ENCODE measurements around the gene ADCY7.
A peak's percentile ranks its signal among the peaks of the same experiment; 100 is the strongest.

The ADCY7 gene

DNA sequence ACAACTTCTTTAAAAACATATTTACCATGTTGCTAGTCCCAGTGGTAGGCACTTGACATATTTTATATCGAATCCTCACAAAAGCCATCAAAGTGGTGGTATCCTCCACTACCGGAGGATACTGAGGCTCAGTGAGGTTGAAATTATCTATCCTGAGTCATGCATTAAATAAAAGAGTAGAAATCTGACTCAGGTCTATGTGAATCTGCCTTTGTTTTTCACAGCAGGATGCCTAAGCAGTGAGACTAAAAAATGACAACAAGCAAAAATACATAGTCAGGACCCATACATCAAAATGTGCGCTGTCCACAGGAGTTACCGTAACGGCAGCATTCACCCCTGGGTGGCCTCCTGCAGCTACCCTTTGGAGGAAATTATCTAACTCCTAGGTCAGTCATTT is 84.8 kb downstream of the ADCY7 start:
- no peak for DNase-seq

DNA sequence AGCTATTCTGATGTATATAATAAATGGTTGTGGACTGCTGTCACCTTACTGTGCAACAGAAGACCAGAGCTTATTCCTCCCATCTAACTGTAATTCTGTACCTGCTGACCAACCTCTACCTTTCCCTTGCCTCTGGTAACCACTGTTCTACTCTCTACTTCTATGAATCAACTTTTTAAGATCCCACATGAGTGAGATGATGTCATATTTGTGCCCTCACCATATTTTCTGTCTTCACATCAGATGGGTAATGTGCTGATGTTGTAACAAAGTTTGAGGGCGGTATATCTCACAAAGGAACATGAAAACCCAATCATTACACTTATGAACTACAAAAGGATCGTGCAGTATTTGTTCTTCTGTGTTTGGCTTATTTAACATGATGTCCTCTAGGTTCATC is 85.6 kb downstream of the ADCY7 start:
- DNase-seq = no peak

DNA sequence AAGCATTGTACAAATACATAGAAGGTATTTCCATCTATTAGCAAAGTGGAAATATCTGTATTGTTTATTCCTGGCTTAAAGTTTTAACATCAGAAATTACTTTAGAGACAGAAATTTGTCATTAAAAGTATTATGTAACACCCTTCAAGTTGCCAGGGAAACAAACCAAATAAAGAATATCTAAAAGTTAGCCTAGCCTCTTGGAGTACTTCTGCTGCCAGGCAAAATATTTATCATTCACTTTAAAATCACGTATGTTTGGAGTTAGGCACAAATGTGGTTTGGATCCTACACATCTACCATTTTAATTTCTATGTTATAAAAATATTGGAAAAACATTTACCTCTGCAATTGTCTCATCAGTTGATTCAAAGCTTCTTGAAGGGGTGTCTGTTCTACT is 87.7 kb downstream of the ADCY7 start:
- DNase-seq = no peak

DNA sequence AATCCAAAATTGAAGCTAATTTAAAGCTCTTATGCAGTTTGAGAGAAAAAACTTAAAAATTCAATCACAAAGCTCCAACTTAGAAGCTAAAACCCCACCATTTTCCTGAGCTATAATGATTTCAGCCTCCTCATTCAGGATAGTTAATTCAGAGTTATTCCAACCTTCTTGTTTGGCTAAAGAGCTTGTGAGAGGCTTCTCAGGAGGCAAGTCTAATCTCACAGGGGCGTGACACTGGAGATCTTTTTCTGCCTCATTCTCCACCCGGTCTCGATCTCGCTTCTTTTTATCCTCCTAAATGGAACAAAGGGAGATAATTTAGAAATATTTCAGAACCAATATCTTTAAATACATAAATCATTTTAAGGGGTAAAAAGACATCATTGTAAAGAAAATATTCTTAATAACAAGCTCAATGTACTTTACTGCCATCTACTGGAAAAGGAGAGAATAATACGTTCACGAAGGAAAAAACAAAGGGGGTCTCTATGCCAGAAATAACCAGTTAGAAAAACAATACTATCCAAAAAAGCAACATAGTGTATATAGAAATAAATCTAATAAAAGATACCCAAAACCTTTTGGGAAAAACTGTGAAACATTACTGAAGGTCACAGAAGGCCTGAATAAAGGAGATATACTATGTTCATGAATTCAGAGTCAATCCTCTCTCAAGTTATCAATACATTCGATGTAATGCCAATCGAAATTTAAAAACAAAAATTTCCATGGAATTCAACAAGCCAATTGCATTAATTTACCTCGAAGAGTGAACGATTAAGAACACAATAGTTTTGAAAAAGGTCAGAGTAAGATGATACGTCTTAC is 88.5 kb downstream of the ADCY7 start:
- DNase-seq = peak; percentile 11

DNA sequence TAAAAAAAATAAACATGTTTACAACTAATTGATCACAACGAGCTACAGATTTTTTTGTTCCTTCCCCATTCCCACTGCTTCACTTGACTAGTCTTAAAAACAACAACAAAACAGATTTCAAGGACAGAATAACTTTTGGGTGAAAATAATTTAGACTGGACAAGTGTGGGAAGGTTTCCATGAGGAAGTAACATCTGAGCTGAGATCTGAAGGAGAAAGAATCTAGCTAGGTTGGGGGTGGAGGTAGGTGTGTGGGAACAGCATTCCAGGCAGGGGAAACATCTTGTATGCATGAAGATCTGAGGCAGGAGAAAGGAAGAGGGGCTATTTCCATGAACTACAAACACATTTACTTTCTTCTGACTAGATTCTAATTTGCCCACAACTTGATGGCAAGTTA is 93.3 kb downstream of the ADCY7 start:
- DNase-seq = no peak

DNA sequence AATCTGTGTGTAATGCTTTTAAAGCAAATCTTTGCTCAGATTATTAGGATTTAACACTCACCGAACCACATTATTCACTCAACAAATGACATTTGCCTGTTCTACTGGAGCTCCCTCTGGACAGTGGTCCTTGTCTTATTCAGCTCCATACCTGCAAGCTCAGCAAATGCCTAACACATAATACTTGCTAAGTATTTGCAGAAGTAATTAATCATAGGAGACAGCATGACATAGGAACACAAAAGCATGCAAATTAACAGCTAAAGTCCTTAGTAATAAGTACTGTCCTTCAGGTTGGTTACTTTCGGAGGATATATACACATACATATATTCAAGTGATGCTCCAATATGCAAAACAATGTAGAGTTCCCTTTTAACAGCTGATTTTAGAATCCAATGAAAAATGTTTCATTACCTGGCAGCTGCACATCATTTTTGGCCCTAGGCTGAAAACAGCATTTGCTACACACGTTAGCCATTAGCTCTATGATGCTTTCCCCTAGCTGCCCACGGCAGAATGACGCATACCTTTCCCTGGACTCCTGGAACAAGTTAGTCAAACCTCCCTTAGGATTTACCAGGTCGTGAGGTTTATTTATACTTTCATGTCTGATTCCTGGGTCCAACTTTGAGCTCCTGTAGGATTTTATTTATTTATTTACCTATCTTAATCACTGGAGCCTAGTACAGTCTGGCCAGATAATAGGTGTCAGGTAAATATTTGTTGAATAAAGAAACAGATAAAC is 93.9 kb downstream of the ADCY7 start:
- DNase-seq = no peak

DNA sequence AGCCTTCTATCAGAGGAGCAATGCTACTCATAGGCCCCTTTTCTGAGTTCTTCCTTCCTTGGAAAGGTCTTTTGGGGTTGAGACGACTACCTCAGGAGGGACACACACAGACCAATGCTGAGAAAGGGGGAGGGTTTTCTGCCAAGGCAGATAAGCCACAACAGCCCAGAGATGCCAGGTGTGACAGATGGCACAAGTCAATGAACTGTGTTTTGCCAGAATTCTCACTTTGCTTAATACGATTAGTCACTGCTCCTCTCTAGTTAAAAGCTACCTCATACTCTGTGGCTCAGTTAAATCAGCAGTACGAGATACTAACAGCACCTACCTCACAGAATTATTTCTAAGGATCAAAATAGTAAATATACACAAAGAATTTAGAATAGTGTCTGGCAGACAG is 94.4 kb downstream of the ADCY7 start:
- DNase-seq = no peak

DNA sequence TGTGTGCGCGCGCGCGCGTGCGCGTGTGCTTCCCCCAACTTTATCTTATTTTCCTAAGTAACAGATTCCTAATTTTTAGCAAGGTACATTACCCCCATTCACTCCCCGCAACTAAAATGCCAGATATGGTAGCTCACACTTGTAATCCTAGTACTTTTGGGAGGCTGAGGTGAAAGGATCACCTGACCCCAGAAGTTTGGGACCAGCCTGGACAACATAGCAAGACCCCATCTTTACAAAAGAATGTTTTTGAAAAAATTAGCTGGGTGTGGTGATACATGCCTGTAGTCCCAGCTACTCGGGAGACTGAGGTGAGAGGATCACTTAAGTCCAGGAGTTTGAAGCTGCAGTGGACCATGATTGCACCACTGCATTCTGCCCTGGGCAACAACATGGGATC is 97.3 kb downstream of the ADCY7 start:
- no peak for DNase-seq

DNA sequence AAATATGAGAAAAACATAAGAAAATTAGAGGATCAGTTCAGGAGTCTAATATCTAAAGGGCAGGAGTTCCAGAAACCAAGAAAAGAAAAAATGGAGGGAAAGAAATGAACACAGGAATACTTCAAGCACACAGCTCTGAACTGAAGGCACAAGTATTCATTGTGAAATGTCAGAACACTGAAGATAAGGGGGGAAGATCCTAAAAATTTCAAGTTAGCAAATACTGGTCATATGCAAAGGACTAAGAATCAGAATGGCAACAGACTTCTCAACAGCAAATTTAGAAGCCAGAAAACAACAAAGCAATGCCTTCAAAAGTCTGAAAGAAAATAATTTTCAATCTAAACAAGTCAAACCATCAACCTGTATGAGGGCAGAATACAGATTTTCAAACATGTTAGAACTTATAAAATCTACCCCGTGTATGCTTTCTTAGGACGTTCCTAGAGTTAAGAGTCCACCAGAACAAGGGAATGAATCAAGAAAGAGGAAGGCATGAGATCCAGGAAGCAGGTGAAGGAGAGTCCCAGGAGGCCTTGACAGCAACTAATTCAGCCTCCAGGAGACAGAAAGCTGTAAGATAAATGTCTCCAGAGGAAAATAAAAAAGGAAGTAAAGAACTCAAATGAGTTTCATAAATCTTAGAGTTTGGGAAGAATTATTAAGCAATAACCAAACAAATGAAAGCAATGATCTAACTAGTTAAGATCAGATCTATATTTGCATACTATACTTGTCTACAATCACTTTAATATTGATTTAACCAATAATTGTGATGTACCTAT is 99.6 kb downstream of the ADCY7 start:
- DNase-seq = no peak
